Activated CD4-positive, alpha-beta T cell treated with anti-CD3 and anti-CD28 coated beads, Interleukin-2, amount 10 ng/mL, durations not matched to agents 24 days and 14 days (primary cell): ENCODE data around the gene RAPGEF2. TPM values are rescaled to one million over a fixed set of nuclear protein-coding genes. Genes with fewer than 3 reads are reported as not detected.
"Not testable (repeated sequence)": the region's sequence is repeated elsewhere in the genome, so short reads cannot be mapped to it uniquely, and the experiment has no call there.

Source experiments
- DNase-seq: peaks from one replicate; pipeline ENCODE4 v3.0.0; 2022
- H3K27ac Mint-ChIP-seq: one replicate; pipeline ENCODE4 v1.8.0; 2022; ENCODE audit warnings: mild to moderate bottlenecking, mixed read lengths
- H3K27me3 Mint-ChIP-seq: one replicate; pipeline ENCODE4 v1.8.0; 2022; ENCODE audit warnings: mixed read lengths
- H3K36me3 Mint-ChIP-seq: one replicate; pipeline ENCODE4 v1.8.0; 2022; ENCODE audit warnings: low read depth, mild to moderate bottlenecking, mixed read lengths
- H3K4me1 Mint-ChIP-seq: one replicate; pipeline ENCODE4 v1.8.0; 2021; ENCODE audit warnings: mixed read lengths
- H3K4me3 Mint-ChIP-seq: one replicate; pipeline ENCODE4 v1.8.0; 2022; ENCODE audit warnings: mild to moderate bottlenecking, moderate library complexity, mixed read lengths
- H3K9me3 Mint-ChIP-seq: one replicate; pipeline ENCODE4 v1.8.0; 2021; ENCODE audit warnings: mixed read lengths
- intact Hi-C: fragments of 100-400 bp; cut with micrococcal nuclease; formaldehyde crosslinking; loops from one replicate; pipeline ENCODE4 v1.15.1; 2023
- total RNA-seq: library from RNA; stranded (reverse); gene quantifications from 2 replicates; pipeline ENCODE4 v1.2.3, GENCODE V29; 2022

The RAPGEF2 gene
- total RNA-seq, 1 donor from 2014 or later, result 27.1 TPM

- Mint-ChIP-seq H3K27me3 (no peaks in the 10 kb centered on the region), H3K27ac (no peak overlapping the region), H3K36me3 (no peaks in the 10 kb centered on the region), H3K4me1 (peaks cover 27% of the 10 kb centered on the region), H3K4me3 (no peak overlapping the region), H3K9me3 (no peaks in the 10 kb centered on the region)
- no peak for DNase-seq
- intact Hi-C loops, result loop anchor here (2.0 to 5.0 kb wide), 2 partner anchors 37 to 63 kb away; no protein-coding TSS in a partner anchor
Observed at GRCh38 chr4:159169404-159170302, 66.8 kb downstream of the RAPGEF2 start.

- H3K27me3 Mint-ChIP-seq, result no peaks in the 10 kb centered on the region
- peaks cover 38% of the 10 kb centered on the region for H3K4me1 Mint-ChIP-seq
- no peaks in the 10 kb centered on the region for H3K9me3 Mint-ChIP-seq
- H3K27ac Mint-ChIP-seq, result no peak overlapping the region
- H3K4me3 Mint-ChIP-seq, result no peak overlapping the region
- intact Hi-C loops, result loop anchor here (2.0 kb wide), 1 partner anchor 64 kb away; no protein-coding TSS in a partner anchor
- no peaks in the 10 kb centered on the region for H3K36me3 Mint-ChIP-seq
- no peak for DNase-seq
Observed at GRCh38 chr4:159171287-159171686, 68.4 kb downstream of the RAPGEF2 start.

GRCh38 chr4:159173886-159174285 is 71.0 kb downstream of the RAPGEF2 start:
- no peaks in the 10 kb centered on the region for H3K9me3 Mint-ChIP-seq
- H3K4me3 Mint-ChIP-seq, result no peak overlapping the region
- no peak overlapping the region for H3K27ac Mint-ChIP-seq
- intact Hi-C loops, result loop anchor here (2.0 kb wide), 2 partner anchors 29 to 451 kb away; partner anchors contain the start of gene PPID
- no peaks in the 10 kb centered on the region for H3K27me3 Mint-ChIP-seq
- H3K36me3 Mint-ChIP-seq, result no peaks in the 10 kb centered on the region
- peaks cover 42% of the 10 kb centered on the region for H3K4me1 Mint-ChIP-seq
- DNase-seq, result no peak

GRCh38 chr4:159174645-159175084 is 71.8 kb downstream of the RAPGEF2 start:
- Mint-ChIP-seq H3K9me3 (no peaks in the 10 kb centered on the region), H3K36me3 (no peaks in the 10 kb centered on the region), H3K27ac (no peak overlapping the region), H3K4me1 (peaks cover 49% of the 10 kb centered on the region), H3K4me3 (no peak overlapping the region), H3K27me3 (no peaks in the 10 kb centered on the region)
- peak; percentile 32 for DNase-seq
- intact Hi-C loops, result loop anchor here (1.0 to 5.0 kb wide), 6 partner anchors 28 to 452 kb away; partner anchors contain the start of gene PPID

GRCh38 chr4:159175085-159175988 is 72.5 kb downstream of the RAPGEF2 start:
- intact Hi-C loops, result loop anchor here (1.0 to 5.0 kb wide), 6 partner anchors 27 to 453 kb away; partner anchors contain the start of gene PPID
- Mint-ChIP-seq H3K27ac (no peak overlapping the region), H3K4me3 (peak overlapping the region; percentile 3)

GRCh38 chr4:159175989-159176375 is 73.1 kb downstream of the RAPGEF2 start:
- Mint-ChIP-seq H3K36me3 (no peaks in the 10 kb centered on the region), H3K4me3 (peak overlapping the region; percentile 3), H3K27me3 (no peaks in the 10 kb centered on the region), H3K9me3 (no peaks in the 10 kb centered on the region), H3K27ac (no peak overlapping the region), H3K4me1 (peaks cover 47% of the 10 kb centered on the region)
- intact Hi-C loops, result loop anchor here (1.0 to 5.0 kb wide), 6 partner anchors 27 to 453 kb away; partner anchors contain the start of gene PPID
- DNase-seq, result peak; percentile 47

More at GRCh38 chr4:159175085-159175988, 72.5 kb downstream of the RAPGEF2 start:
- Mint-ChIP-seq H3K36me3 (no peaks in the 10 kb centered on the region), H3K4me1 (peaks cover 48% of the 10 kb centered on the region), H3K27me3 (no peaks in the 10 kb centered on the region), H3K9me3 (no peaks in the 10 kb centered on the region)
- peak; percentile 87 for DNase-seq

GRCh38 chr4:159177265-159178150 is 74.6 kb downstream of the RAPGEF2 start:
- no peaks in the 10 kb centered on the region for H3K9me3 Mint-ChIP-seq
- H3K36me3 Mint-ChIP-seq, result no peaks in the 10 kb centered on the region
- H3K4me3 Mint-ChIP-seq, result no peak overlapping the region
- intact Hi-C loops, result loop anchor here (5.0 kb wide), 2 partner anchors 270 to 305 kb away; no protein-coding TSS in a partner anchor
- DNase-seq, result no peak
- no peak overlapping the region for H3K27ac Mint-ChIP-seq
- H3K27me3 Mint-ChIP-seq, result no peaks in the 10 kb centered on the region
- H3K4me1 Mint-ChIP-seq, result peaks cover 33% of the 10 kb centered on the region

GRCh38 chr4:159178151-159178546 is 75.3 kb downstream of the RAPGEF2 start:
- Mint-ChIP-seq H3K4me1 (peaks cover 33% of the 10 kb centered on the region), H3K36me3 (no peaks in the 10 kb centered on the region), H3K27me3 (no peaks in the 10 kb centered on the region), H3K4me3 (no peak overlapping the region), H3K27ac (no peak overlapping the region), H3K9me3 (no peaks in the 10 kb centered on the region)
- peak; percentile 32 for DNase-seq
- intact Hi-C loops, result loop anchor here (5.0 kb wide), 2 partner anchors 269 to 306 kb away; no protein-coding TSS in a partner anchor

- H3K27me3 Mint-ChIP-seq, result no peaks in the 10 kb centered on the region
- no peak overlapping the region for H3K27ac Mint-ChIP-seq
- intact Hi-C loops, result loop anchor here (5.0 kb wide), 2 partner anchors 268 to 307 kb away; no protein-coding TSS in a partner anchor
- no peak overlapping the region for H3K4me3 Mint-ChIP-seq
- no peaks in the 10 kb centered on the region for H3K9me3 Mint-ChIP-seq
- DNase-seq, result peak; percentile 45
- no peaks in the 10 kb centered on the region for H3K36me3 Mint-ChIP-seq
- H3K4me1 Mint-ChIP-seq, result peaks cover 29% of the 10 kb centered on the region
Observed at GRCh38 chr4:159178979-159179969, 76.4 kb downstream of the RAPGEF2 start.

- H3K36me3 Mint-ChIP-seq, H3K27me3 Mint-ChIP-seq, H3K9me3 Mint-ChIP-seq, H3K4me3 Mint-ChIP-seq, DNase-seq, intact Hi-C loops, H3K27ac Mint-ChIP-seq: not testable (repeated sequence)
- peaks cover 16% of the 10 kb centered on the region for H3K4me1 Mint-ChIP-seq
Observed at GRCh38 chr4:159183885-159184605, 81.2 kb downstream of the RAPGEF2 start.

- DNase-seq, result no peak
- Mint-ChIP-seq H3K9me3 (no peaks in the 10 kb centered on the region), H3K4me1 (peaks cover 7% of the 10 kb centered on the region), H3K36me3 (no peaks in the 10 kb centered on the region), H3K27me3 (no peaks in the 10 kb centered on the region), H3K4me3 (no peak overlapping the region), H3K27ac (no peak overlapping the region)
- intact Hi-C loops, result no loop called here
Observed at GRCh38 chr4:159185591-159186023, 82.7 kb downstream of the RAPGEF2 start.
